OCI-LY7 (cell line): Measurements from ENCODE around the gene HTD2. TPM values are rescaled to one million over a fixed set of nuclear protein-coding genes. Genes with fewer than 3 reads are reported as not detected.

Experiments
- BruUV-seq: library from RNA; stranded (reverse); fragments of 400-500 nt; replicated peaks from 2 replicates; lab custom pipeline; 2021; lab: Mats Ljungman, UMichigan
- CTCF ChIA-PET: fragments of 300-600 bp; sonication (Branson Sonifier 250); formaldehyde crosslinking; loops from one replicate; lab custom pipeline; 2022; ENCODE audit warnings: antibody characterized with exemption; ENCODE audit not compliant: unreplicated experiment; lab: Charles Lee
- POLR2A ChIA-PET: fragments of 300-600 bp; sonication (Branson Sonifier 250); formaldehyde crosslinking; loops from one replicate; lab custom pipeline; 2022; ENCODE audit warnings: antibody characterized with exemption; lab: Charles Lee
- DNase-seq: peaks from one replicate; pipeline ENCODE4 v3.0.0-alpha.2; 2015; ENCODE audit warnings: low spot score
- H2AFZ ChIP-seq: fragments of 200-600 bp; sonication (generic), shearing (Covaris generic); 2 replicates; pipeline ENCODE4 v1.6.1; 2014; ENCODE audit warnings: mild to moderate bottlenecking, antibody characterized with exemption, low read length, moderate library complexity
- H3K27ac ChIP-seq: fragments of 200-600 bp; sonication (generic); 2 replicates; pipeline ENCODE4 v1.5.1; 2014; ENCODE audit warnings: mixed run types, low read depth, mild to moderate bottlenecking, moderate library complexity, low read length, inconsistent platforms; ENCODE audit not compliant: poor library complexity, severe bottlenecking
- H3K36me3 ChIP-seq: fragments of 200-600 bp; sonication (generic); 2 replicates; pipeline ENCODE4 v1.6.1; 2014; ENCODE audit warnings: mild to moderate bottlenecking, antibody characterized with exemption, low read length, moderate library complexity, mixed read lengths; ENCODE audit not compliant: insufficient read depth
- H3K4me1 ChIP-seq: fragments of 200-600 bp; sonication (generic); 2 replicates; pipeline ENCODE4 v1.5.1; 2014; ENCODE audit warnings: mild to moderate bottlenecking, low read length; ENCODE audit not compliant: insufficient read depth, poor library complexity, severe bottlenecking
- H3K4me2 ChIP-seq: fragments of 200-600 bp; sonication (generic); 2 replicates; pipeline ENCODE4 v1.6.1; 2014; ENCODE audit warnings: mild to moderate bottlenecking, low read length
- H3K4me3 ChIP-seq: fragments of 200-600 bp; sonication (generic); 2 replicates; pipeline ENCODE4 v1.5.1; 2014; ENCODE audit warnings: mild to moderate bottlenecking, low read depth, low read length; ENCODE audit not compliant: poor library complexity, severe bottlenecking
- H3K79me2 ChIP-seq: fragments of 200-600 bp; sonication (generic); 2 replicates; pipeline ENCODE4 v1.6.1; 2016; ENCODE audit warnings: low read depth, mild to moderate bottlenecking, low read length, moderate library complexity, mixed read lengths; ENCODE audit not compliant: insufficient read depth
- H3K9me2 ChIP-seq: fragments of 200-600 bp; sonication (generic); 2 replicates; pipeline ENCODE4 v1.6.1; 2016; ENCODE audit warnings: mild to moderate bottlenecking, low read length, mixed read lengths; ENCODE audit not compliant: insufficient read depth
- H3K9me3 ChIP-seq: fragments of 200-600 bp; sonication (generic); 2 replicates; pipeline ENCODE4 v1.6.1; 2014; ENCODE audit warnings: mild to moderate bottlenecking, mixed run types, low read length, mixed read lengths
- H4K20me1 ChIP-seq: fragments of 200-600 bp; sonication (generic); 2 replicates; pipeline ENCODE4 v1.6.1; 2014; ENCODE audit warnings: mild to moderate bottlenecking, antibody characterized with exemption, low read length, moderate library complexity, mixed read lengths; ENCODE audit not compliant: insufficient read depth
- CTCF ChIP-seq: fragments of 200-600 bp; sonication (generic); conservative IDR thresholded peaks from 2 replicates; pipeline ENCODE4 v1.5.1; 2014; ENCODE audit warnings: mild to moderate bottlenecking, antibody characterized with exemption, low read length, moderate library complexity, mixed read lengths
- EZH2phosphoT487 ChIP-seq: fragments of 200-600 bp; sonication (generic); IDR thresholded peaks from 2 replicates; pipeline ENCODE4 v1.6.1; 2018; ENCODE audit warnings: low read depth, borderline replicate concordance, mild to moderate bottlenecking, mixed run types, antibody characterized with exemption, low read length, moderate library complexity, mixed read lengths
- intact Hi-C: fragments of 100-400 bp; cut with micrococcal nuclease; formaldehyde crosslinking; loops from one replicate; pipeline ENCODE4 v1.10.0; 2022; ENCODE audit not compliant: unreplicated experiment
- total RNA-seq, 2 experiments: library from RNA; depleted of rRNA in 1 of 2; stranded (reverse); fragments of >200 nt in 1 of 2; shearing (Covaris generic) in 1 of 2; gene quantifications; 2 replicates each; pipeline ENCODE4 v1.2.3, GENCODE V29; 2014 to 2022

HTD2 gene
- total RNA-seq, 2 experiments from 2014 or later = 10.0 to 13.0 TPM

- Histone ChIP-seq H3K27ac (peak overlapping the region; percentile 99), H3K79me2 (peaks cover 84% of the 10 kb centered on the region), H4K20me1 (no peaks in the 10 kb centered on the region), H2AFZ (no peak overlapping the region), H3K4me1 (peaks cover 96% of the 10 kb centered on the region), H3K9me2 (no peaks in the 10 kb centered on the region), H3K36me3 (peaks cover 50% of the 10 kb centered on the region), H3K9me3 (no peaks in the 10 kb centered on the region), H3K4me2 (peak overlapping the region; percentile 85), H3K4me3 (peak overlapping the region; percentile 62)
- ChIA-PET CTCF (interaction anchor here (0.5 to 1.3 kb wide), 3 partner anchors 18 to 21 kb away, joined by 3 to 5 read pairs (median 3); no protein-coding TSS in a partner anchor), POLR2A (interaction anchor here (0.6 to 13.7 kb wide), 10 partner anchors 12 to 180 kb away, joined by 3 to 711 read pairs (median 4); partner anchors contain the start of genes HTD2, PXK and RPP14)
- intact Hi-C loops = no loop called here
- TSS peak; percentile 92 for BruUV-seq
- TF ChIP-seq CTCF = peak; percentile 35; the same call in 1 of the 2 replicates
- TF ChIP-seq EZH2phosphoT487 = no peak
- DNase-seq = peak; percentile 79
Observed at GRCh38 chr3:58353722-58354553, 47.6 kb downstream of the HTD2 start.

GRCh38 chr3:58355179-58355578 lies 48.9 kb downstream of the HTD2 start:
- peaks cover 95% of the 10 kb centered on the region for H3K79me2 ChIP-seq
- H3K4me2 ChIP-seq = peak overlapping the region; percentile 85
- POLR2A ChIA-PET = interaction anchor here (0.6 to 13.7 kb wide), 4 partner anchors 11 to 46 kb away, joined by 4 to 711 read pairs (median 14); partner anchors contain the start of gene PXK
- no peaks in the 10 kb centered on the region for H3K9me3 ChIP-seq
- H3K4me1 ChIP-seq = peaks cover 85% of the 10 kb centered on the region
- CTCF ChIA-PET = interaction anchor here (0.6 to 1.1 kb wide), 4 partner anchors 14 to 49 kb away, joined by 3 to 6 read pairs (median 4); partner anchors contain the start of genes HTD2 and RPP14
- H4K20me1 ChIP-seq = no peaks in the 10 kb centered on the region
- H2AFZ ChIP-seq = no peak overlapping the region
- TF ChIP-seq CTCF (no peak), EZH2phosphoT487 (no peak)
- DNase-seq = peak; percentile 89
- H3K27ac ChIP-seq = peak overlapping the region; percentile 99
- H3K4me3 ChIP-seq = peak overlapping the region; percentile 62
- H3K9me2 ChIP-seq = no peaks in the 10 kb centered on the region
- intact Hi-C loops = no loop called here
- BruUV-seq = TSS peak; percentile 9
- peaks cover 59% of the 10 kb centered on the region for H3K36me3 ChIP-seq
